Activated CD4-positive, alpha-beta T cell treated with anti-CD3 and anti-CD28 coated beads for 48 hours (primary cell): ENCODE results near the gene PDE6H.

Source experiments
- DNase-seq: peaks from one replicate; pipeline ENCODE4 v3.0.0-alpha.2; 2020

Gene PDE6H

DNA sequence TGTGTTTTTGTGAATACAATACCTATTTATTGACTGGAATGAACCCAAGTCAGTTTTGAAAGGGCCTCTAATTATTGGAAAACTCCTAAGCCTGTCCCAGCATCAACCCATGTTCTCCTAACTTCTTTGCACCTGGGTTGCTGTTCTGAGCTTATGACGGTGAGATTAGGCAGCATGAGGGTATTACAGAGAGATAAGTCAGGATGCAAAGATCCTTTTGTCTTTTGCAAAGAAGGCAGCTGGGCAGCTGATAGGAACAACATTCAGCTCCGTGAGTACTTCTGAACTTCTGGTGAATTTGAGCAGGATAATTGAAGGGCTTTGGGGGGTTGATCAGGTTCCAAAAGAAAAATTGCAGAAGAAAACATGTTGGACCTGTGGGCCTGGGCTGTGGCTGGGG, at the start of gene PDE6H:
TSS of gene PDE6H (plus strand) at position 227 of the 400 bp plus-strand sequence. CDS start 4,971 bp downstream, outside the sequence.
- DNase-seq: no peak

DNA sequence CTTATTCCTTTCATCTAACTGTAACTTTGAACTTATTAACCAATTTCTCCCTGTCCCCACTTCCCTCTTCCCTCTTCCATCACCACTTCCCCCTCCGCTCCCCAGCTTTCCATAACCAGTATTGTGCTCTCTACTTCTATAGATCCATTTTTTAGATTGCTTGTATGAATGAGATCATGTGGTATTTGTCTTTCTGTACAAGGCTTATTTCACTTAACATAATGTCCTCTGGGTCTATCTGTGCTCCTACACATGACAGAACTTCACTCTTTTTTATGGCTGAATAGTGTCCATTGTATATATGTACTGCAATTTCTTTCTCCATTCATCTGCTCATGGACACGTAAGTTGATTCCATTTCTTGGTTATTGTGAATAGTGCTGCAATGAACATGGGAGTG, 48.9 kb upstream of the PDE6H start:
- no peak for DNase-seq

DNA sequence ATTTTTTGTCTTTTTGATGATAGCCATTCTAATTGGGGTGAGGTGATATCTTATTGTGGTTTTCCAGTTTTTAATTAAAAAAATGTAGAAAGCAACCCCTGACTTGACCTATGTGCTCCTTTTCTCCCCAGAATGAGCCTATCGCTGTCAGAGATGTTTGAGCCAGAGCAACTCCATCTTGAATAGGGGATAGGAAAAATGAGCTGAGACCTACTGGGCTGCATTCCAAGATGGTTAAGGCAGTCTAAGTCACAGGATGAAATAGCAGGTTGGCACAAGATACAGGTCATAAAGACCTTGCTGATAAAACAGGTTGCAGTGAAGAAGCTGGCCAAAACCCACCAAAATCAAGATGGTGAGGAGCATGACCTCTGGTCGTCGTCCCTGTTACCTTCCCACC, 48.3 kb upstream of the PDE6H start:
- no peak for DNase-seq

DNA sequence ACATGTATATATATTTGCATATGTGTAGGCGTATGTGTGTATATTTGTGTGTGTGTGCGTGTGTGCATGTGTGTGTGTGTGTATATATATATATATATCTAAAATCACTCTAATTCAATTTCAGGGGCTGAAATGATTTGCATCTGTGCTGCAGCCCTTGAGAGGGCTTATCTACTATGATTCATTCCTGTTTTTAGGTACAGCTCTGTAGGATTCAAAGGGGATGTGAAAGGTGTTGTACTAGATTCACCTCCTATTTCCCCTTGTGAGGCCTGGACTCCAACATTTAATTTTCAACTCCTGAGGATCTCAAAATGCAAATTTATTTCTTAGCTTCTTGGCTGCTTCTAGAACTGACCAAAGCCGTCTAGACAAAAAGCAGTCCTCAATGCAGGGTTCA, 45.6 kb upstream of the PDE6H start:
- DNase-seq: no peak

DNA sequence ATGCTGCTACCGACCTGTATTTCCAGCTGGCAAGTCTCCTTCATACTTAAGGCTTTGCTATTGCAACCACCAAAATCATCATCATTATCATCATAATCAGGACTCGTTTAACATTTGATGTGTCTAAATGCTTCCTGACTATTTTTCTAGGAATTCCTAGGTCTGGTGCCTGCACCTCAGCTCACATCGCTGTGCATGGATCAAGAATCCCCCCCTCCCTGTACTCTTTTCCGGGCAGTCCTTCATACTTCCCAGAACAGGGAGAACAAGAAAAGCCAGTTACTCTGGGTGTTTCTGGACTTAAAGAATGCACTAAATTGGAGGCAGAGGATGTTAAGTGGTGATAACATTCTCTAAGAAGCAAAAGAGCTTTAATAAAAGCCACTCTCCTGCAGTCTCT, 43.9 kb upstream of the PDE6H start:
- no peak for DNase-seq

DNA sequence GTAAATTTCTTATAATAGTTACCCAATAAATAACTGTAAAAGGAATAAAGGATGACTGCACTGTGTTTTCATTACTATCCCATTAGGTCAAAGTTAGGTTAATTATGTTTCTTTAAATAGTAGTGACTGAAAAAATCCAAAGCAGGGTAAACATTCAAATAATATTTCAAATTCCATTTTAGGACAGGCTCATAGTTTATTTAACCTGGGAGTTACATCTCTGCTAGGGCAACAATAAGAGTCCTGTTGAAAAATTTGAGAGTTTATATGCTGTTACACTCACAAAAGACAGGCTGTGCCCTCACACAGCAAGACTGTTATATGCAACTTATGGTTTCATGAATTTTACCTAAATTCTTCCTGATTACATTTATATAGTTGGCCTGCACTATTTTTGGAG, 42.5 kb upstream of the PDE6H start:
- DNase-seq: no peak

DNA sequence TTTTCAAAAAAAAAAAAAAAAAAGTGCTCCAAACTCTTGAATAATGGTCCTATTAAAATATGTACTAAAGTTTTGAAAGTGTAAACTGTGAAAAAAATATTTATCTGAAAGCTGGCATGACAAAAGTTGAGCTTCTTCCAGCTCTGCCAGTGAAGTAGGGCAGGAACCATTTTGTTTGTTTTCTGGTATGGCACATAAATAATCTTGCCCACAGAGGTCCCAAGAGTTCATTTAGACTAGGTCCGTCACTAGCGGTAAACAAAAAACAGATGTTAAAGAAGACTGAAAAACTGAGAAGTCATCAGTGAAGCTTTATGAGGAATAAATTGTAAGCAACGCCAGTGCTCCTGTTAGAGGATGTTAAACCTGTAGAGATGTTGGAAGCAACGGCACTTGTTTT, 41.5 kb upstream of the PDE6H start:
- no peak for DNase-seq

DNA sequence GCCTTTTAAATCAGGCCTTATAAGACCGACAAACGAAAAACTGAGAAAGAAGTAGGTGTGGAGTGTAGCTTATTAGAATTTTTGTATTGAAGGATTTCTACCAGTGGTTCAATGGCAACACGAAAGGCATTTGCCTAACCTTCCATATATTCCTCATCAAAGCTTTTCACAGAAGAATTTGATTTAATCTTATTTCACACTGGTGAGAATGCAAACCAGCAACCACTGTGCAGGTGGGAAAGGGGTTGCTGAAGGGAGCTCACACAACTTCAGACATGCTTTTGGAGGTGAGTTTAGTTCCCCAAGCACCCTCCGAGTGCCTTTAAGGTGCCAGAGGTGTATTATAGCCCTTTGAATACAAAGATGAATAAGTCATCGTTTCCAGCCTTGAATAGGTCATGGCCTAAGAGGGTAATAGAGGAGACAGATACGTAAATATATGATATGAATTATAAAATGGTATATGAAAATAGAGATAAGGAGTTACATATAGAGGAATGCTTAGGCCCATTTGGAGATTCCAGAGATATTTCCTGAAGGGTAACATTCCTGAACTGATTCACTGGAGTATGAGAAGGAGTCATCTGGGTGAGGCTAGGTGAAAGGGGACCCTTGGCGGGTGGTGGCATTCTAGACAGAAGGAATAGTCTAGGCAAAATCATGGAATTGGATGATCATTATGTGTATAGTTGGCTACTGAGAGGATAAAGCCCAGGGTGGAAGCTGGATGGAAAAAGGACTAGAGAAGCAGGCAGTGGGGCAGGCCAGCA, 40.9 kb upstream of the PDE6H start:
- no peak for DNase-seq

DNA sequence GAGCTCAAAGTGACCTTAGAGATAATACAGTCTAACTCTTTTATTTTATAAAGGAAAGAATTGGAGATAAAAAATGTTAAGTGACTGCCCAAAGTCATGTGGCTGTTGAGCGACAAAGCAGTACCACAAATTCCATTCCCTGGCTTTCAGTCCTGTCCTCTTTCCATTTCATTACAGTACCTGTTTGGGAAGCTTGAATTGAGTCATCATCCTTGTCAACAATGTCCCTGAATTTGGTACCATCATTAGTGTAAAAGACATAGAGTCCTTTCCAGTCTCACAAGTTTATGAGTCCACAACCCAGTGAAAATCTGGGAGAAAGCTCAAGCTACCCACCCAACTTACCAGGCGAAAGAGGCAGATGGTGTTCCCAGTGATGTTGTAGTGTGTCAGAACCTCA, 38.3 kb upstream of the PDE6H start:
- DNase-seq: no peak

DNA sequence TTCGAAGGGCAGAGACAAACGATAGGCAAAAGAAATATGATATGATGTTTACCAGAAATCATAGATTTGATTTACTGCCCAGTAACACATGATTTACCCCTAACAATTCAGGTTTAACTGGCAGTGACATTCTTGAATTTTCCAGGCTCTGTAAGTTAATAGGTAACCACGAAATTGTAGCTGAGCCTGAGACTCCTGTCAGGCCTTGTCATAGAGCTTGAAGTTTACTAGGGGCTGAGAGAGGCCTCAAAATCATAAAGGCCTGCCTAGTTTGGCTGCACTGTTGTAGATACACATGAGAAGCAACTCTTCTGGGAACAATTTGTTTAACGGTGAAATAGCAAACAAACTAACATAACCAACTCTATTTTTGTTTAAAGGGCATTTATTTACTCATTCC, 37.8 kb upstream of the PDE6H start:
- DNase-seq: no peak

DNA sequence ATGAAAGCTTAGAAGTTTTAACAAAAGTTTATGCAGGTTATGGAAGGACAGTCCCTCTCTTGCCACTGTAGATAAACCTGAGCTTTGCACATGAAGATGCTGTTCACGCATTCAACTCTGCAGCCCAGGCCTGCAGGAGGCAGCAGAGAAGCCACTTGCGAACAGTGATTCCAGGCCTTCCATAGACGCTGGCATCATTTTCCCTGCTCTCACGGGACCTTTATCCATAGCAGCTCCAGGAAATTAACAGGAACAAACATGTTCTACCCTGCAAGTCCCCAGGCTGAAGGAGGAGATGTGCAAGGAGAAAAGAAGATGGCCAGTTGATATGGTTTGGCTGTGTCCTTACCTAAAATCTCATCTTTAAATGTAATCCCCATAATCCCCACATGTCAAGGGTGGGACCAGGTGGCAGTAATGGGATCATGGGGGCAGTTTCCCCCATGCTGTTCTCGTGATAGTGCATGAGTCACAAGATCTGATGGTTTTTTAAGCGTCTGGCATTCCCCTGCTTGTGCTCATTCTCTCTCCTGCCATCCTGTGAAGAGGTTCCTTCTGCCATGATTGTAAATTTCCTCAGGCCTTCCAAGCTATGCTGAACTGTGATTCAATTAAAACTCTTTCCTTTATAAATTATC, 36.5 kb upstream of the PDE6H start:
- no peak for DNase-seq

DNA sequence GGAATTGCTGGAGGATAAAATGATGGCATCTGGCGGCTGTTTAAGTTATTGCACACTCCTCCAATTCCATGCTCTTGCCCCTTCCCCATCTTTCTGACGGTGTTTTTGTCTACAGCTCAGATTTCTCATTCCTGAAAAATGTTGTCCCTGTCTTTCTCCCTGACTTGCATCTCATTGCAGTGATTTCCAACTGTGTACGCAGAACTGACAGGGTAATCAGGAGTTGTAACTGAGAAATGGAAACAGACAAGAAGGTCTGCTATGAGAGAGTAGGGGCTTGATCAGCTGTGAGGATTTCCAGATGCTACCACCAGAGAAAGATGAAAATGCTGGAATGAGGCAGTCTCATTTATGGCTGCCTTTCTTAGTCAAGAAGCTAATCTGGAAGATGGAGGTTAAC, 35.8 kb upstream of the PDE6H start:
- no peak for DNase-seq

DNA sequence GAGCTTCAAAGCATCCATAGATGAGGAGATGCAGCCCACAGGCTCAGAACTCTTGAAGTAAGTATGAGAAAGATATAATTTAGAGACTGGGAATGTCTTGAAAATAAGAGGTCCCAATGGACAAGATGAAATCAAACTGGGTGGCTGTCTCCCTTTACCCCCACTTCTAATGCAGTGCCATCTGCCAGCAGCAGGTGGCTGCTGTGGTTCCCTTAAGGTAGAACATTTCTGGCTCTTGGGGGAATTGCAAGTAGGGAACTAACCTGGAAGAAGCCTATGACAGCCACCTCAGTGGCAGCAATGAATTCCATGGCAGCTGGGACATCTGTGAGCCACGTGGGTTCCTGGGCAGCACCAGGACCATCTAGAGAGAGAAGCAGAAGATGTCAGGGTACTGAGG, 35.2 kb upstream of the PDE6H start:
- no peak for DNase-seq

DNA sequence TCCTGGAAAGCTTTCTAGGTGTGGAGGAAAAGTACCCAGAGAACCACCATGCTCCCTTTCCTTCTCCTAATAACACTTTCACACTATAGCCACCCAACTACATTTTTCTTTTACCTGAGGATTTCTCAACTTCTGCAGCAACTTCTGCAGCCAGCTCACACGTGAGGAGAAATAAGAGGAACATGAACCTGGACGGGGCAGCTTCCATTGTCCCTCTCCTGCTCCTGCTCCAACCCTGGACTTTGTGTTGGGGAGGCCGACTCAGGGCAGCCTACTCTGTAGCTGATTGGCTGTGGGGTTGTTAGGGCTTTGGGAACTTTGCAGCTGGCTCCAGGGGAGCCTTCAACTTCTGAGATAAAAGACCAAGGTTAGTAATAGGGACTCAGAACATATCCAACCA, 34.5 kb upstream of the PDE6H start, which contains the start of gene ERP27:
TSS of gene ERP27 (minus strand) at position 237 of the 400 bp plus-strand sequence. CDS start at position 208, 29 bp downstream.
- no peak for DNase-seq

DNA sequence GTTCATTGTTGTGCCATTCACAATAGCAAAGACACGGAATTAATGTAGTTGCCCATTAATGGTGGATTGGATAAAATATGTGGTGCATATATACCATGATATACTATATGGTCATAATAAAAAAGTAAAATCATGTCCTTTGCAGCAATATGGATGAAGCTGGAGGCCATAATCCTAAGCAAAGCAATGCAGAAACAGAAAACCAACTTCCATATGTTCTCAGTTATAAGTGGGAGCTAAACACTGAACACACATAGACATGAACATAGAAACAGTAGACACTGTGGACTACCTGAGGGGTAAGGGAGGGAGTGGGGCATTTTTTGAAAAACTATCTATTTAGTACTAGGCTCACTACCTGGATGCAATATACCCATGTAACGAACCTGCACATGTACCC, 31.5 kb upstream of the PDE6H start:
- no peak for DNase-seq

DNA sequence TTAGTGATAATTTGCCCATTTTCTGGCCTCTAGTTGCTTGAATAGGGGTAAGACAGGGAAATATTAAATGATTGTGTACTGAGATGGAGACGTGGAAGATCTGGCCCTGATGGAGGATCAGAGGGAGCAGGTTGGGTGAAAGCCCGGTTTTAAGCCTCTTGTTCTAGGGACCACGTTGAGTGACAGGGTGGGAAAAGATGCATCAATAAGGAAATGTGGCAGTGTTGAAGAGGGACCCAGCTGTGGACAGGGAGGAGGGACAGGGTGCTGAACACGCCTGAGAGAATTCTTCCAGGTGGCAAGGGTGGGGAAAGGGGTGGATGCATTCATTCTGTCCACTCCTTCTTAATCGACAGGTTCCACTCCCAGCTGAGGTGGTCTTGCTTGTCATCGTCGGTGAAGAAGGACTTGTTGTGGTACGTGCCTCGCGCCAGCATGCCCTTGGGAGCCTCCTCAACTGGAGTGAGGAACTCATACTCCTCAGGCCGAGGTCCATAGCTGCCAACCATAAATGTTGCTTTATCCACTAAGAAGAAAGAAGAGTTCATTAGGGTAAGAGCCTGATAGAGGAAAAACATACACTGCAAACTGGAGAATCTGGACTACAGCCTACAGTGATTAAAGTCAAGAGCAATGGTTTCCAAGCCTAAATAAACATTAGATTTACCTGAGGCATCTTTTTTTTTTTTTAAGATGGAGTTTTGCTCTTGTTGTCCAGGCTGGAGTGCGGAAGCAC, 30.5 kb upstream of the PDE6H start:
- DNase-seq: no peak

DNA sequence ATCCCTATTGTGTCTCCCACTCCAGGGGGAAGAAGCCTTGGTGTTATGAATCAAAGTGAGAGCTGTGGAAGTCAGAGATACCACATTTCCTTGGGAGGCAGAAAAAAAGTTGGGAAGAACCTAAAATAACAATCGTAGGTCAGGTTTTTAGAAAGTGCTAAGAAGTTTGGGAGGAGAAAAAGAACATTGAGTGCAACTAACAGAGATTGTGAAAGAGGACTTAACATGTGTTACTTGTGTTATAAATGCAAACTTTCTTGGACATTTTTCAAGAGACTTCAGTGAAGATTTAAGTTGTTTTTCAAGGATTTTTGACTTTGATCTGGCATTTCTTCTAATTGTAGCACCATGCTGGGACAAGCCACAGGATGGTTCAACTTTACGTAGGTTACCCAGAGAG, 26.7 kb upstream of the PDE6H start:
- DNase-seq: no peak

DNA sequence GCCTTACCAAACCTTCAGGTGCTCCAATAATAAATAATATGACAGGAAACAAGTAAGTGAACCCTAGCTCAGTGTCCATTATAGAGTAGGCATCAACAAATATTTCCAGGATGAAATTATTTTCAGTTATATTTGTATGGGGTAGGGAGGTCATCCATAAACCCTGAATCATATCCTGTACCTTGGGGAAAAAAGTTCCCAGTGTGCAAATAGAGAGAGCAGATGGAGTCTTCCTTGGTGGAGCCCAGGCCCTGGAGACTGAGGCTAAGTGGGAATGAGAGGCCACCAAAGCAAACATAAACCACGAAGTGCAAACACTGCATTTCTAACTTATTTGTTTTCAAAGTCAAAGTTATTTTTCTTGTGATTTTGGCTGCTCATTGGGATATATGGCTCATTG, 26.0 kb upstream of the PDE6H start:
- no peak for DNase-seq

DNA sequence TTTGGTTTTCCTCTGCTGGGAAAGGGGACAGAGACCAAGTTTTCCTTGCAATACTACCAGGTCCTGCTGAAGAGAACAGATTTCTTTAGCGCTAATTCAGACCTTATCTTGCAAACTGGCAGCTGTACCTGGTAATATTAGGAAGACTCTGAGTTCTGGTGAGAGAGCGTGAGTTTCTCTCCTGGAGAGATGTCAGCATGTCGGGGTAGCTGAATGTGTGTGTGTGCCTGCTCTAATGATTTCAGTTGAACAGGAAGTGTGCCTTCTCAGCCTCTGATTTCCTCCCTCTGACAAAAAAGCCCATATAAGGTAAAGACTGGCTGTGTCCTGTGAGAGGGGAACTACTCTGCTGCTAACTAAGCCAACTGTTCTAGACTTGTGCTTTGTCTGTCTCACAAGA, 24.2 kb upstream of the PDE6H start:
- DNase-seq: peak; percentile 56

DNA sequence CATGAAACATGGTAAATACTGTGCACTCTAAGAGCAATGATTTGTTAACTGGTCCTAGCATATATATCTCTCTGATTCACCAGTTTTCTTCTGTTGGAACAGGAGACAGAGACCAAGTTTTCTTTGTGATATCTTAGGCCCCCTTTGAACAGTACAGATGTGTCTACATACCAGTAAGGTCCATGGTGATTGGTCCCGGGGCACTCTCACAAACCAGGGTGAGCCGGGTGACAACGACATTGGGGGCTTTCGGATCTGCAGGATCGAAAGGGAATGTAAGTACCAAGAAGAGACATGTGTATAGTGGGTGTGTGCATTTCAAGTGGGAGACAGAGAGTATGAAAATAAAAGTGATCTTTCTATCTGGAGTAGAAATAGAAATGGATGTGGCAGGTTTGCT, 23.2 kb upstream of the PDE6H start:
- peak; percentile 54 for DNase-seq

DNA sequence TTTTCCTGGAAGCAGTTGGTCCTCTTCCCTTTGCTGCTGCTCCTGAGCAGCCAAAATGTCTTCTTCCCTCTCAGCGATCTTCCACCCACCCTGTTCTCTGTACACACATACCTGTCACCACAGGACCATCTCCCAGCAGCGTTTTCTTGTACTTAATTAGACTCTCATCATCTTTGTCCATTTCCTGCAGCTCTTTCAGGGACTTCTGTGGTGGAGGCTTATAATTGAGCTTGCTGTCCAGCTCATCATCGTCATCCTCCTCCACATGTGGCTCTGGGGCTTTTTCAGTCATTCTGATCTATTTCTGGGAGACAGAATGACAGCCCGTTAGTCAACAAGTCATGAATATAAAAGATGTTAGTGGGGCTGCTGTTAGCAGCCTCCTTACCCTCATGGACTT, 22.4 kb upstream of the PDE6H start:
- DNase-seq: peak; percentile 52

DNA sequence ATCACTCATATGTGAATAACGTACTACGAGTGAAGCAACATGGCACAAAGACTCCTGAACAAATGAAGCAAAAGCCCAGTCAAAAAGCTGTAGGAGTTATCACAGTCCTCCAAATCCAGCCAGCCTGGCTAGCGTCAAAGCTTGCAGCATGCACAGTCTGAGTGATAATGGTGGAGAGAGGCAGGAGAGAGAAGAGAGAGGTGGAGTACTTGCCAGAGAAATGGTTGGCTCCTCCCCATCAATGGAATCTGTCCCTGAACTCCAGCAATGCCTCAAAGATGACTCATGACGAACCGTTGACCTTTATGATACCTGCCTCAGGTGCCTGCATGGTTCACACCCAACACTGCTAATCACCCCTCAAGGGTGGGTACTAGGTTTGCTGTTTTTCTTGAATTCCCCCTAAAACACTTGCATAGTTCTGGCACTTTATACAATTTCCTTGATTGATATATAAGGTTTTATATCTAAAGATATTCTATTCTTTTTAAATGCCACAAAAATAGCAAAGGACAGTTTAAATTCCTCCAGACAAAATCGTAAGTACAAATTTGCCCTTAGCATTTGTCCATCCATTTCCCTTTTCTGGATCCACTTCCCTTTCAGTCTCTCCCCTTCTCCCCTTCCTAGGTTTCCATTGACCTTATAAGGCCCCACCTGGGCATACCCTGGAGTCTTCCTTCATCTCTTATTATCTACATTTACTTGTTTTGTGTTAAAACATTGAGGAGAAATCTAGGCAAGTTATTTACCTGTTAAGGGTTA, 21.7 kb upstream of the PDE6H start:
- DNase-seq: no peak

DNA sequence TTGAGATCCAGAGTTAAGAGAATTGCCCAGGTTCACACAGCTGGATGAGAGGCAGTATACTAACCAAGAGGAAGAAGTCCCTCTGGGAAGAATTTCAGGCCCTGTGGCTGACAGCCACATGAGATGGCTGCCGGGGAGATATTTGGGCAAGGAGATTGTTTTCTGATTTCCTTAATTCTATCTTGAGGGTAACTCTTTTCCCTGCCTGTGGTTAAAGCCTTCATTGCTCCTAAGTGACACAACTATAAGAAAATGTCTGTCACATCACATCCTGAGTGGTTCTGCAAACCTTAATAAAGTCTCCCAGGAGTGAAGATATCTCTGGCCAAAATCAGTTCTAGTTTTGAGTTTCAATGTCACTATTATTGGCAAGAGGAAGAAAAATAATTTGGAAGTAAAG, 21.0 kb upstream of the PDE6H start:
- no peak for DNase-seq
